GM12875 (cell line): Measurements from ENCODE around the gene UGT8.

Experiments used
- H3K4me3 ChIP-seq: one replicate; pipeline ENCODE4 v1.5.1; 2011; ENCODE audit warnings: low read depth, low read length, control low read depth
- TF ChIP-seq, protein P1 (sequence below): IDR thresholded peaks from 2 replicates; pipeline ENCODE4 v1.5.1; 2011; ENCODE audit warnings: low read depth, mild to moderate bottlenecking, control low read depth, inconsistent platforms, low read length, moderate library complexity, borderline replicate concordance; ENCODE audit not compliant: insufficient read depth

Gene UGT8

DNA sequence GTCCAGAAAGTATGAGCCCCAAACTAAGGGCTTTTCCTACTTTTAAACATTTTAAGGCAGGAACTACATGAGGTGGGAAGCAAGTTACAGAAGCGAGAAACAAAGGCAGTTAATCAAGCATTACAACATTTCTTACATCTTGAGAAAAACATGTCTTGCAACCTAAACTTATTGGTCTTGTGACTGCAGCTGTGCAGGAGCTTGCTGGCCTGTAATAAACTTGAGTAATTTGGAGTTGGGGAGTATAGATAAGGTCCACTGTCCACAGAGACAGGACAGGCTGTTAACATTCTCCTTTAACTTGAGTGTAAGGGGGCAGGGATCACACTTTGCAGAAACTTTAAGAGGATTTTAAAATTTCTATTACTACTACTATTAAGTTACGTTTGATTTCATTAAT lies 2.7 kb upstream of the UGT8 start:
- TF ChIP-seq, protein P1, sequence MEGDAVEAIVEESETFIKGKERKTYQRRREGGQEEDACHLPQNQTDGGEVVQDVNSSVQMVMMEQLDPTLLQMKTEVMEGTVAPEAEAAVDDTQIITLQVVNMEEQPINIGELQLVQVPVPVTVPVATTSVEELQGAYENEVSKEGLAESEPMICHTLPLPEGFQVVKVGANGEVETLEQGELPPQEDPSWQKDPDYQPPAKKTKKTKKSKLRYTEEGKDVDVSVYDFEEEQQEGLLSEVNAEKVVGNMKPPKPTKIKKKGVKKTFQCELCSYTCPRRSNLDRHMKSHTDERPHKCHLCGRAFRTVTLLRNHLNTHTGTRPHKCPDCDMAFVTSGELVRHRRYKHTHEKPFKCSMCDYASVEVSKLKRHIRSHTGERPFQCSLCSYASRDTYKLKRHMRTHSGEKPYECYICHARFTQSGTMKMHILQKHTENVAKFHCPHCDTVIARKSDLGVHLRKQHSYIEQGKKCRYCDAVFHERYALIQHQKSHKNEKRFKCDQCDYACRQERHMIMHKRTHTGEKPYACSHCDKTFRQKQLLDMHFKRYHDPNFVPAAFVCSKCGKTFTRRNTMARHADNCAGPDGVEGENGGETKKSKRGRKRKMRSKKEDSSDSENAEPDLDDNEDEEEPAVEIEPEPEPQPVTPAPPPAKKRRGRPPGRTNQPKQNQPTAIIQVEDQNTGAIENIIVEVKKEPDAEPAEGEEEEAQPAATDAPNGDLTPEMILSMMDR: no peak
- no peak overlapping the region for H3K4me3 ChIP-seq

DNA sequence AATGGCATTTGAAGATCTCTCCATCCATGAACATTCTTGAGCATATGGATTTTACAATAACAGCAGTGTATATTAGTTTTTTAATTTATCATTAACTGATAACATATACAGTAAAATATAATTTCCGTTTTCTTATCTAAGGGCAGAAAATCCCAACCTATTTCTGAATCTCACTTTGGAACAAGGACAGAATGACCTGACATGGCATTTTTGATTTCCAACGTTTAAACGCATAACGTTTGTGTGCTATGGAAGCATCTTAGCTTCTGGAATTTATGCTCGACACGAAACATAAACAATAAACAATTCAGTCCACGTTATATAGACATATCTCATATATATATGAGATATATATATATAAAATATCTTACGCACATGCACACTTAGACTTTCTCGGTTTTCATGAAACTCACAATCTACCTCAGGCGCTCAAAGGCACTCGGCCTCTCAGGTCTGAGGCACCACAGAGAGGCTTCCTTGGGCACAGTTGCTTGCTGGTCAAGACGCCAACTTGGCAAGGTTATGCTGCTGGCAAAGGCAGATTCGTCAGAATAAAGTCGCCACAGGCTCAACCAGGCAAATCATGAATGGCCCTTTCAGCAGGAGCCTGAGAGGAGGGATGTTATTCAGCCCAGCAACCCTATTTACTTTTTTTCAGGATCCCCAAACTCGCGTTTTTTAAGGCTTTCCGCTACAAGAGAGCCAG lies 1.0 kb upstream of the UGT8 start:
- TF ChIP-seq, protein P1: no peak
- H3K4me3 ChIP-seq: peak overlapping the region; percentile 68

DNA sequence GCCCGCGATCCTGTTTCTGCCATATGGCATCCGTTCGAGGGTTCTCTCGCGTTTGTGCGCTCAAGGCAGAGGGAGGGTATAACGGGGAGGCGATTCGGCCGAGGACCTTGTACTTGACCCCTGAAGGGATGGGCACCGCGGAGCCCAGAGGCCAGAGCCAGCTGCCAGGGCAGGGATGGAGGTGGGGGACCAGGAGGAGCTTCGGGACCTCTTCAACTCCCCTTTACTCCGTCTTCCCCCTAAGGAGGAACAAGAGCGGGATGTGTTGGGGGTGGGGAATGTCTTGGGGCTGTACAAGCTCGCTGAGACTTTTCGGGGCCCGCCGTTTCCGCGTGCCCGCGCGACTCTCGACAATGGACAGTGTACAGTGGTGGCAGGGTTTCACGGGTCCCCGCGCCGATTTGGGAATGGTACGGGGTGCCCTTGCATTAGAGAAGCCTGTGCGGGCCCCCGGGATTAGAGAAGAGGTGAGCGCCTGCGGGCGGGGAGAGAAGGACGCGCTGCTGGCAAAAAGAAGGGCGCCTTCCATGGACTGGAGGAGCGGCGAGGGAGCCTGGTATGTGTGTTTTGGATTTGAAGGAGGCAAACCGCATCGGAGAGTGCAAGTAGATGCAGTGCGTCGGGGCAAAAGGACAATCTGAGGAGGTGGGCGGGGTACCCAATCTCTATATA lies 760 bp downstream of the UGT8 start:
- TF ChIP-seq, protein P1: no peak
- H3K4me3 ChIP-seq: peak overlapping the region; percentile 68

DNA sequence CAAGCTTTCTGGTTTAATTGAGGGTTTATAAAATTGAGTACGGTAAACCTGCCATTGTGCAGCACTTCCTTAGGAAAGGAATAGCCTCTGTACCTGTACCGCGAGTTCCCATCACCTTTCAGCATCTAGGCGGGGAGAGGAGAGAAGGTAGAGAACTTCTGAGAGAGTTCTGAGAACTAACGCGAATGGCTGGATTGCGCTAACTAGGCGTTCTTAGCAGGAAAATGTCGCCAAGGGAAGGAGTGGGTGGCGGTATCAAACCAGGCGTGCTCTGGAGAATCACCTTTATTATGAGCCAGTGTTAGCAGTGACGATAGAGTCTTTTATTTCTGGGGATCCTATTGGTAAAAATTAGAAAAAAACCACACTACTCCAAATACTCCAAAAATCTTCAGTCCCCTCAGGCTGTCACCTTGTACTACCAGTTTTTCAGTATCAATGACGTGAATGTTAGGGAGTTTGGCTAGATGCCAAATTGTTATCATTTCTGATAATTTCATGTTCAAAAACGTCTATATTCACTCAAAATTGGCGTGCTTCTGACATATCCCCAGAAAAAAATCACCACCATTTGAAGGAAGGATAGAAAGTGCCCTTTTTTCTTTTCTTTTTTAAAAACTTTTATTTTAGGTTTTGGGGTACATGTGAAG lies 1.4 kb downstream of the UGT8 start:
- TF ChIP-seq, protein P1: no peak
- peak overlapping the region; percentile 68 for H3K4me3 ChIP-seq

DNA sequence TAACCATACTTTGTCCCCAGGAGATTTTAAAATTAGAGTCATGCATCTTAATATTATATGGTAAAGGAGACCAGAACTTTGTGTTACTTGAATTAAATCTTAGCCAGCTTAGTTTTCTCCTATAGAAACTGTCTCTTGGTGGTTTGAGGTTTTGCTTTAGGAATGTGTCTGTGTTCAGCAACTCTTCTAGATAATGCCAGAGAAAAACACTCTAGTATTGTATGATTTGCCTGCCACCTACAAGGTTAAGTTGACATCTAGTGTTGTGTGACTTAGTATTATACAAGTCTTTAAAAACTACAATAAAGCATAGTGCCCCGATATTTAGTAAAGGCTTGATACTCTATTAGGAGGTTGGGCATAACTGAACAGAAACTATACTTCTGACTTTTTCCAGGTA lies 2.1 kb downstream of the UGT8 start:
- TF ChIP-seq, protein P1: no peak
- H3K4me3 ChIP-seq: no peak overlapping the region

DNA sequence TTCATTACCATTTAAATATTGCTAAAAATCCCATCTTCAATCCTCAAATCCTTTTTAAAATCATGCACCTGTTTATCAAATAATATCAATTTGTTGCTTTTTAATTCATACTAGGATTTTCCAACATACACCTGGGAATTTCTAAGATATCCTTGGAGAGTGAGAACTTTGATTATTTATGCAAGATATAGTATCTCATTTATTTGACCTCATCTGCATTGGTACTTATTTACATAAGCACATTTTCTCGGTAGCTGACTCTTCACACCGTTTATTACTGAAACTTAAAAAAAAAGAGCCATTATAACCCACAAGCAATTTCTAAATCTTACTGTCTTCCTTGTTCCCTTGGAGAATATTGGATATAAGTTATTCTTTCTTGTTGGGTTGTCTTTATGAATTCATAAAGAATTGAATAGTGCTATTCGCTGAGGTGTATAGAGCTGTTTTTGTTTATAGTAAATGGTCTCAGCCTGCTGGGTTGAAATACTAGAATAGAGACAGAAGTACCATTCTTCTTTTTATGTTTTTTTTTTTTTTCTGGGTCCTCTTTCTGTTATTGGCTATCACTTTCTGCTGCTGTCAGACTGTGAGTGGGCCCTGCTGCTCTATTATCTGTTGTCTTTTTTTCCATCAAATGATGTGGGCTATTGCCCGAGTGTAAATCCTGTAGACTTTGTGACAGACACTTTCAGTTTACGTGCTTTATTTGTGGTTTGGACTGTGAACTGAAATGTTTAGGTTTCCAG lies 2.9 kb downstream of the UGT8 start:
- H3K4me3 ChIP-seq: no peak overlapping the region
- TF ChIP-seq, protein P1: no peak
